ENCODE measurements around the gene OR8G1. TPM values are rescaled to one million over a fixed set of nuclear protein-coding genes. Genes with fewer than 3 reads are reported as not detected.

Gene OR8G1
- total and polyA plus RNA-seq, 8 donors: 0.04 TPM; not detected in 7

DNA sequence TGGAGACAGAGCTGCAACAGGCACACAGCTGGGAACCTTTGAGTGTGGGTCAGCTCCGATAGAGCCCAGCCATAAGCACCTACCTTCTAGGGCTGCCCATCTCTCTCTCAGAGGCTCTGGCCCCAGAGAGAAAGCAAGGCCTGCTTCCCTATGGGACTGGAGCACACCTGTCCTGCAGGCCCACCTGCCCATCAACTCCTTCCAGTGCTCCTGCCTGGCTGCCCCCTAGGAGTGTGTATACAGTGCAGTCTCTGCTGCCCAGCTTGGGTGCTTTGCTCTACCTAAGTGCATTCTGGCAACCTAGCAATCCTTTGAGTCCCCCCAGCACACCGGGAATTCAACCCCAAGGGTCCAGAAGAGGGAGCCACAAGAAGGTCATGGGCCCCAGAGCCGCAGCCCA is 36.3 kb downstream of the OR8G1 start:
- no peaks in the 10 kb centered on the region for H3K36me3 ChIP-seq
- no peaks in the 10 kb centered on the region for H3K4me1 ChIP-seq
- H3K27ac ChIP-seq: no peak overlapping the region
- TF ChIP-seq, protein P1, sequence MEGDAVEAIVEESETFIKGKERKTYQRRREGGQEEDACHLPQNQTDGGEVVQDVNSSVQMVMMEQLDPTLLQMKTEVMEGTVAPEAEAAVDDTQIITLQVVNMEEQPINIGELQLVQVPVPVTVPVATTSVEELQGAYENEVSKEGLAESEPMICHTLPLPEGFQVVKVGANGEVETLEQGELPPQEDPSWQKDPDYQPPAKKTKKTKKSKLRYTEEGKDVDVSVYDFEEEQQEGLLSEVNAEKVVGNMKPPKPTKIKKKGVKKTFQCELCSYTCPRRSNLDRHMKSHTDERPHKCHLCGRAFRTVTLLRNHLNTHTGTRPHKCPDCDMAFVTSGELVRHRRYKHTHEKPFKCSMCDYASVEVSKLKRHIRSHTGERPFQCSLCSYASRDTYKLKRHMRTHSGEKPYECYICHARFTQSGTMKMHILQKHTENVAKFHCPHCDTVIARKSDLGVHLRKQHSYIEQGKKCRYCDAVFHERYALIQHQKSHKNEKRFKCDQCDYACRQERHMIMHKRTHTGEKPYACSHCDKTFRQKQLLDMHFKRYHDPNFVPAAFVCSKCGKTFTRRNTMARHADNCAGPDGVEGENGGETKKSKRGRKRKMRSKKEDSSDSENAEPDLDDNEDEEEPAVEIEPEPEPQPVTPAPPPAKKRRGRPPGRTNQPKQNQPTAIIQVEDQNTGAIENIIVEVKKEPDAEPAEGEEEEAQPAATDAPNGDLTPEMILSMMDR (IDR thresholded peaks at IDR 0.05): no peak
- ATAC-seq (no peak), DNase-seq (no peak)
- H3K27me3 ChIP-seq: no peaks in the 10 kb centered on the region
- peaks cover 0 to 4% of the 10 kb centered on the region in 2 donors for H3K9me3 ChIP-seq
- intact Hi-C loops (cut with DNase I): no loop called here
- no peak overlapping the region for H3K4me3 ChIP-seq

DNA sequence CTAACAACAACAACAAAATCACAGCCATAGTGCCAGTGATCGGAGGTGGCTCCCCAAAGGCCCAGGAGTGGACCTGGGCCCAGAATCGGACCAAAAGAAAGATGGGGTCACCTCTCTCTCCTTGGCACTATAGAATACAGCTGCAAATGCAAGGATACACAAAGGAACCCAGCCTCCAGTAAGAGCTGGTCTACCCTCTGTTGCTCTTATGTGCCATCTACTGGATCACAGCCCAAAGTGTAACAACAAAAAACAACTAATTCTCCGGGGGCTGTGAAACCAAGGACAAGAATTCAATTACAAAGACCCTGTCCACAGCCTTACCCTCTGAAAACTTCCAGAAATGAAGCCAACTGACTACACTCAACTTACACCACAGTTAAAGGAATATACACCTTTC is 36.9 kb downstream of the OR8G1 start:
- TF ChIP-seq, protein P1 (IDR thresholded peaks at IDR 0.05): no peak
- no peaks in the 10 kb centered on the region for H3K36me3 ChIP-seq

DNA sequence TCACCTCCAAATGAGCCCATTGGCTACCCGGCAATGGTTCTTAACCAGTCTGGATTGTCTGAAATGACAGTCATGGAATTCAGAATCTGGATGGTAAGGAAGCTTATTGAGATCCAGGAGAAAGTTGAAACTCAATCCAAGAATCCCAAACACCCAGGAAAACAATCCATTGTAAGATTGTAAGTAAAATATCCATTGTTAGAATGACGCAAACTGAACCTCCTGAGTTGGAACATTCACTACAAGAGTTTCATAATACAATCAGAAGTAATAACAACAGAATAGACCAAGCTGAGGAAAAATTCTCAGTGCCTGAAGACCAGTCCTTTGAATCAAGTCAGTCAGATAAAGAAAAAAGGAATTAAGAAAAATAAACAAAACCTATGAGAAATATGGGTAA is 37.4 kb downstream of the OR8G1 start:
- Histone ChIP-seq H3K27me3 (no peaks in the 10 kb centered on the region), H3K27ac (no peak overlapping the region), H3K4me3 (no peak overlapping the region), H3K4me1 (no peaks in the 10 kb centered on the region), H3K36me3 (no peaks in the 10 kb centered on the region), H3K9me3 (peaks cover 0 to 4% of the 10 kb centered on the region in 2 donors)
- intact Hi-C loops (cut with DNase I): no loop called here
- DNase-seq (no peak), ATAC-seq (no peak)
- TF ChIP-seq, protein P1 (IDR thresholded peaks at IDR 0.05): no peak

More for the DNA sequence above, 36.9 kb downstream of the OR8G1 start:
- Histone ChIP-seq H3K4me1 (no peaks in the 10 kb centered on the region), H3K27ac (no peak overlapping the region), H3K4me3 (no peak overlapping the region), H3K27me3 (no peaks in the 10 kb centered on the region), H3K9me3 (peaks cover 0 to 4% of the 10 kb centered on the region in 2 donors)
- DNase-seq: peak in 1 of 4 donors; percentile 1
- intact Hi-C loops (cut with DNase I): no loop called here
- no peak for ATAC-seq

DNA sequence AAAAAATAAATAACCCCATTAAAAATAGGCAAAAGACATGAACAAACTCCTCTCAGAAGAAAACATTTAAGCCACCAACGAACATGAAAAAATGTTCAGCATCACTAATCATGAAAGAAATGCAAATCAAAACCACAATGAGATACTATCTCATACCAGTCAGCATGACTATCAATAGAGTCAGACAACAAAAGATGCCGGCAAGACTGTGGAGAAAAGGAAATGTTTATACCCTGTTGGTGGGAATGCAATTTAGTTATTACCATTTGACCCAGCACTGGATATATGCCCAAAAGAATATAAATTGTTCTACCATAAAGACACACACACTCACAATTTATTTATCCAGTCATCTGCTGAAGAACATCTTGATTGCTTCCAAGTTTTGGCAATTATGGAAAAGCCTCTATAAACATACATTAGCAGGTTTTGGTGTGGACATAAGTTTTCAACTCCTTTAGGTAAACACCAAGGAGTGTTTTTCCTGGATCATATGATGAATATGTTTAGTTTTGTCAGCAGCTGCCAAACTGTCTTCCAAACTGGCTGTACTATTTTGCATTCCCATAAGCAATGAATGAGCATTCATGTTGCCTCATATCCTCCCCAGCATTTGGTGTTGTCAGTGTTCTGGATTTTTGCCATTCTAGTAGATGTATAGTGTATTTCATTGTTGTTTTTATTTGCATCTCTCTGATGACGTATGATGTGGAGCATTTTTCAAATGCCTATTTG is 44.9 kb downstream of the OR8G1 start:
- ATAC-seq: no peak
- TF ChIP-seq, protein P1 (IDR thresholded peaks at IDR 0.05): no peak
- H3K27ac ChIP-seq: no peak overlapping the region
- H3K4me3 ChIP-seq: no peak overlapping the region
- H3K27me3 ChIP-seq: no peaks in the 10 kb centered on the region
- H3K36me3 ChIP-seq: no peaks in the 10 kb centered on the region
- DNase-seq: peak in 1 of 4 donors; percentile 1
- H3K4me1 ChIP-seq: no peaks in the 10 kb centered on the region
- H3K9me3 ChIP-seq: peaks cover 0 to 7% of the 10 kb centered on the region in 2 donors
- intact Hi-C loops (cut with DNase I): no loop called here

DNA sequence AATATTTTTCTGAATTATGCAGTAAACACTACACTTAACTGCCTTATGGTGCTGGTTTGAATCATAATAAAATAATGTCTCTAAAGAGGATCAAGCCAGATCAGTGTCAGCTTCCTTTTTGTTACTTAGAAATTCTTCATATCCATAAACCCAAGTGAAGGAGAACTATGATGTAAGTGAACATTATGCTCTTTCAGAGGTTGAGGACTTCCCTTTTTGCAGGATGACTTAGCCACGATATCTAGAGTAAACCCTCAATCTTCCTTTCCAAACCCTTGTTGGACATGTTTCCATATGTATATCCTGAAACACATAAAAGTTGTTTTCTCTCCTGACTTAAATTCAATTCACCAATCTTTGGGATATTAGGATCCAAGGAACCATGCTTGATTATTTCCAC is 53.8 kb downstream of the OR8G1 start:
- no peak for DNase-seq
- no peak overlapping the region for H3K4me3 ChIP-seq
- TF ChIP-seq, protein P1 (IDR thresholded peaks at IDR 0.05): no peak
- no peak for ATAC-seq
- H3K27me3 ChIP-seq: no peaks in the 10 kb centered on the region
- intact Hi-C loops (cut with DNase I): no loop called here
- H3K27ac ChIP-seq: no peak overlapping the region
- no peaks in the 10 kb centered on the region for H3K4me1 ChIP-seq
- no peaks in the 10 kb centered on the region for H3K36me3 ChIP-seq
- H3K9me3 ChIP-seq: no peaks in the 10 kb centered on the region
